Stimulated activated naive CD4-positive, alpha-beta T cell (primary cell): ENCODE results near the gene MYO1D.

Experiments used
- DNase-seq, 6 experiments: peaks; one replicate each; lab custom pipeline; 2025; lab: John Stamatoyannopoulos, UW

The MYO1D gene

GRCh38 chr17:32568705-32569104 is 308.2 kb downstream of the MYO1D start:
- DNase-seq, result no peak

- no peak for DNase-seq
Observed at GRCh38 chr17:32567511-32567910, 309.4 kb downstream of the MYO1D start.

GRCh38 chr17:32567086-32567485 is 309.8 kb downstream of the MYO1D start:
- no peak for DNase-seq

- no peak for DNase-seq
Observed at GRCh38 chr17:32566303-32566702, 310.6 kb downstream of the MYO1D start.

GRCh38 chr17:32565401-32565800 is 311.5 kb downstream of the MYO1D start:
- no peak for DNase-seq

- no peak for DNase-seq
Observed at GRCh38 chr17:32564325-32564724, 312.6 kb downstream of the MYO1D start.

GRCh38 chr17:32563583-32563982 is 313.3 kb downstream of the MYO1D start:
- no peak for DNase-seq

GRCh38 chr17:32558997-32559650 is 317.8 kb downstream of the MYO1D start:
- DNase-seq, result no peak

GRCh38 chr17:32558326-32558955 is 318.5 kb downstream of the MYO1D start:
- peak in 1 of 6 experiments; percentile 9 for DNase-seq

GRCh38 chr17:32555611-32556310 is 321.2 kb downstream of the MYO1D start:
- no peak for DNase-seq

GRCh38 chr17:32553168-32553567 is 323.8 kb downstream of the MYO1D start:
- no peak for DNase-seq

GRCh38 chr17:32552280-32552679 is 324.6 kb downstream of the MYO1D start:
- DNase-seq, result no peak

- no peak for DNase-seq
Observed at GRCh38 chr17:32551186-32551955, 325.6 kb downstream of the MYO1D start.

- no peak for DNase-seq
Observed at GRCh38 chr17:32549559-32549958, 327.4 kb downstream of the MYO1D start.

GRCh38 chr17:32546031-32546444 is 330.9 kb downstream of the MYO1D start:
- DNase-seq, result no peak

- DNase-seq, result no peak
Observed at GRCh38 chr17:32542186-32542585, 334.7 kb downstream of the MYO1D start.

- DNase-seq, result no peak
Observed at GRCh38 chr17:32541640-32542039, 335.3 kb downstream of the MYO1D start.

- DNase-seq, result no peak
Observed at GRCh38 chr17:32536736-32537643, 339.9 kb downstream of the MYO1D start.

- DNase-seq, result no peak
Observed at GRCh38 chr17:32533296-32533695, 343.6 kb downstream of the MYO1D start.

GRCh38 chr17:32529604-32530003 is 347.3 kb downstream of the MYO1D start:
- no peak for DNase-seq

GRCh38 chr17:32528825-32529224 is 348.1 kb downstream of the MYO1D start:
- DNase-seq, result no peak
